Gastroesophageal sphincter (tissue), 4 donors: ENCODE measurements around the gene SH2D7. TPM values are rescaled to one million over a fixed set of nuclear protein-coding genes. Genes with fewer than 3 reads are reported as not detected.

Source experiments
- ATAC-seq: fragments of 150-250 bp; one replicate; pipeline ENCODE4 v1.9.1; 2016; ENCODE audit warnings: mild to moderate bottlenecking, moderate library complexity
- H3K27ac ChIP-seq, 4 donors: fragments of 200-600 bp; sonication (generic) in 3 of 4; 1 replicate in 3 of 4; 2 replicates in 1 of 4; pipeline ENCODE4 v1.5.1; 2016 to 2019
- H3K27me3 ChIP-seq: fragments of 200-600 bp; sonication (generic); one replicate; pipeline ENCODE4 v1.5.1; 2019
- H3K36me3 ChIP-seq, 2 donors: fragments of 200-600 bp; sonication (generic); one replicate each; pipeline ENCODE4 v1.5.1; 2019; ENCODE audit warnings: control low read depth in 1 of 2
- H3K4me1 ChIP-seq, 3 donors: fragments of 200-600 bp; sonication (generic); 1 replicate in 2 of 3; 2 replicates in 1 of 3; pipeline ENCODE4 v1.5.1; 2016 to 2019; ENCODE audit warnings: control low read depth in 2 of 3
- H3K4me3 ChIP-seq, 2 donors: fragments of 200-600 bp; sonication (generic); one replicate each; pipeline ENCODE4 v1.5.1; 2019; ENCODE audit warnings: mild to moderate bottlenecking in 1 of 2, moderate library complexity in 1 of 2
- H3K9me3 ChIP-seq, 3 donors: fragments of 200-600 bp; sonication (generic); one replicate each; pipeline ENCODE4 v1.5.1; 2017 to 2019; ENCODE audit warnings: control low read depth in 2 of 3
- CTCF ChIP-seq, 4 experiments: fragments of 200-600 bp in 2 of 4; fragments of 450-650 bp in 2 of 4; sonication (generic) in 1 of 4; IDR thresholded peaks; one replicate each; pipeline ENCODE4 v1.5.1; 2017 to 2019; ENCODE audit warnings: antibody characterized with exemption in 4 of 4, mild to moderate bottlenecking in 2 of 4, moderate library complexity in 2 of 4
- EP300 ChIP-seq: sonication (generic); formaldehyde crosslinking; IDR thresholded peaks from one replicate; pipeline ENCODE4 v1.6.1; 2017; ENCODE audit warnings: antibody characterized with exemption, mild to moderate bottlenecking
- POLR2A ChIP-seq, 2 donors: fragments of 450-650 bp; IDR thresholded peaks; one replicate each; pipeline ENCODE4 v1.6.1; 2017; ENCODE audit warnings: antibody characterized with exemption in 2 of 2, mild to moderate bottlenecking in 2 of 2, moderate library complexity in 1 of 2
- POLR2AphosphoS5 ChIP-seq: sonication (generic); formaldehyde crosslinking; IDR thresholded peaks from one replicate; pipeline ENCODE4 v1.6.1; 2017; ENCODE audit warnings: antibody characterized with exemption
- WGBS, 2 donors: methylation state at CpG; one replicate each; pipeline ENCODE4 v1.1.5; 2018; ENCODE audit warnings: low coverage in 1 of 2; 5-methylcytosine and 5-hydroxymethylcytosine counted together
- total RNA-seq, 4 donors: library from RNA; depleted of rRNA; stranded (reverse); fragments of >200 nt; gene quantifications; one replicate each; pipeline ENCODE4 v1.1.0, GENCODE V29; 2016

Gene SH2D7
- total RNA-seq, 4 donors from 2014 or later, result not detected

DNA sequence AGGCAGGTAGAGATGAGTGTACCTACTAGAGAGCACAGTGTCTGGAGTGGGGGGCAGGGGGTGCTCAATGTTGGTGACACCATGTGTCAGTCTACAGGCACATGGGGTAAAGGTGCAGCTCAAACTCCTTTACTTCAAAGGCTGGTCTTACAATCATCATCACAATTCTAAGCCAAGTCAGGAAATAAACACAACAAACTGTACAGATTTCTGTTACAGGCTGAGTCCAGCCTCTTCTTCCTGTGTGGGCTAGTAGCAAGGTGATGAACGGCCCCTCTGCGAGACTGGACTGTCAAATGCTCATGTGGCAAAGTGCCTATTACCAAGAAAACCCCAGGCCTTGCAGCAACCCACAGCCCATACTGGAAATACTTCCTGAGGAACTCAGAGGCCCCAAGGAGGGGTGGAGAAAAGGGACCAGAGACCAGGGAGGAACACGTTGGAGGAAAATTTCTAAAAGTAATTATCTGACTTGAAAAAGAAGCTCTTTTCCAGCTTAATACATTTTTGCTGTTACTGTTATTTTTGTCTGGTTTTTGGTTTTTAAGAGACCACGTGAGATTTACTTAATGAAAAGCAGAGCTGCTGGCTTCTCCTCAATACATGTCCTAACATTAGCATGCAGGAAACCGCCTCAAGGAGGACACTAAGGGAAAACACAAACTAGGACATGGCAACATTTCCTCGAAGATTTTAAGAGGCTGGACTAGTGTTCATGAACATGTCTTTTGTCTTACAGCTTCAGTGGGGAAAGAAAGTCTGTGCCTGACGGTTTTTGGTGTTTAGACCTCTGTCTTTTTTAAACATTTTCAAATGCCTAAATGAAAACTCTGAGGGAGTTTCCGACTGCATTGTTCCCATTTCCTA is 44.4 kb upstream of the SH2D7 start:
- Histone ChIP-seq H3K9me3 (no peaks in the 10 kb centered on the region), H3K27me3 (no peaks in the 10 kb centered on the region), H3K27ac (peak overlapping the region in 3 of 4 donors; percentile 48 to 65 (median 54)), H3K4me1 (peaks cover 0 to 86% (median 46%) of the 10 kb centered on the region in 3 donors), H3K36me3 (peaks cover 0 to 28% of the 10 kb centered on the region in 2 donors), H3K4me3 (no peak overlapping the region)
- peak; percentile 77 for ATAC-seq
- 25 to 40% methylated on average over 8 of the region's 8 CpGs for WGBS, 2 donors
- TF ChIP-seq EP300 (no peak), POLR2A (IDR thresholded peaks at IDR 0.05) (no peak), POLR2AphosphoS5 (peak; percentile 1), CTCF (IDR thresholded peaks at IDR 0.05) (peak in 1 of 4 experiments; percentile 12)

GRCh38 chr15:78048628-78048920 is 43.8 kb upstream of the SH2D7 start:
- H3K4me3 ChIP-seq, result no peak overlapping the region
- no peaks in the 10 kb centered on the region for H3K9me3 ChIP-seq
- peak; percentile 22 for ATAC-seq
- peaks cover 0 to 28% of the 10 kb centered on the region in 2 donors for H3K36me3 ChIP-seq
- 48% methylated on average over 4 of the region's 5 CpGs; no CpG with 5 or more reads in 1 of the 2 donors for WGBS, 2 donors
- no peaks in the 10 kb centered on the region for H3K27me3 ChIP-seq
- TF ChIP-seq CTCF (IDR thresholded peaks at IDR 0.05) (no peak), POLR2AphosphoS5 (no peak), EP300 (no peak), POLR2A (IDR thresholded peaks at IDR 0.05) (no peak)
- H3K27ac ChIP-seq, result peak overlapping the region in 3 of 4 donors; percentile 48 to 65 (median 54)
- H3K4me1 ChIP-seq, result peaks cover 0 to 89% (median 46%) of the 10 kb centered on the region in 3 donors

GRCh38 chr15:78049691-78050440 is 42.5 kb upstream of the SH2D7 start:
- H3K4me3 ChIP-seq, result no peak overlapping the region
- no peaks in the 10 kb centered on the region for H3K27me3 ChIP-seq
- peak overlapping the region in 3 of 4 donors; percentile 54 to 65 (median 65) for H3K27ac ChIP-seq
- WGBS, 2 donors, result 19 to 32% methylated on average over 7 of the region's 7 CpGs
- no peaks in the 10 kb centered on the region for H3K9me3 ChIP-seq
- peaks cover 0 to 21% of the 10 kb centered on the region in 2 donors for H3K36me3 ChIP-seq
- TF ChIP-seq CTCF (IDR thresholded peaks at IDR 0.05), result no peak
- no peak for TF ChIP-seq EP300
- TF ChIP-seq POLR2A (IDR thresholded peaks at IDR 0.05), result no peak
- TF ChIP-seq POLR2AphosphoS5, result peak; percentile 57
- peak; percentile 40 for ATAC-seq
- peaks cover 0 to 87% (median 46%) of the 10 kb centered on the region in 3 donors for H3K4me1 ChIP-seq

DNA sequence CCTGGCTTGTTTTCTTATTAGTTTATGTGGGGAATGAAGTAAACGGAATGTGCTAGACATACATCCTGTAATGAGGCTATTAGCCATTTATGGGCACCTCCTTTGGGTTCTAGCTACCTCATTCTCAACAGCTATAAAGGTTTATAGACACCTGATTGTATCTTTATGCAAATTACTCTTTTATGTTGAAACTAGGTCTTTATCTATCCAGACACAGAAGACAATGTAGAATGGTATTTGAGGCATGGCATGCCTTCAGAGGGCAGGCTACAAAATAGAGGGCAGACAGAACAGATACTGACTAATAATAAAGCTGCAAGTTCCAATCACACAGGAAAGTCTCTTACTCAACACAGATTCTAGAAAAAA is 41.9 kb upstream of the SH2D7 start:
- TF ChIP-seq EP300 (no peak), POLR2AphosphoS5 (no peak)
- 43 to 54% methylated on average over 1 of the region's 1 CpG for WGBS, 2 donors
- no peaks in the 10 kb centered on the region for H3K27me3 ChIP-seq
- ATAC-seq, result no peak
- peaks cover 0 to 21% of the 10 kb centered on the region in 2 donors for H3K36me3 ChIP-seq
- H3K4me1 ChIP-seq, result peaks cover 0 to 87% (median 51%) of the 10 kb centered on the region in 3 donors
- no peaks in the 10 kb centered on the region for H3K9me3 ChIP-seq
- peak overlapping the region in 2 of 4 donors; percentile 21 to 54 for H3K27ac ChIP-seq
- no peak overlapping the region for H3K4me3 ChIP-seq

DNA sequence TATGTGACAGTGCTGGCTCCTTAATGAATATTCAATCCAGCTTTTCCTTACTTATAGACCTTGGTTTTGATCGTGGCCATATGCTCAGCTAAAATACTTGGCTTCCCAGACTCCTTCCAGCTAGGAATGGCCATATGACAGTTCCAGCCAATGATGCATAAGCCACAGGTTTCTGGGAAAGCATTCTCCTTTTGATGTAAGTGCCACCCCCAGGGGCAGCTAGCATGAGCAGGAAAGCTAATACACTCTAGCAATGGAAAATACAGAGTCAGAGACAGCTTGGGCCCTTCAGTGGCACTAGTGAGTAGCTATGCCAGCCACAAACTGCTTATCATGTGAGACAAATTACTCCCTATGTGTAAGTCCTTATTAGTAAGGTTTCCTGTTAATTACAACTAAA is 41.5 kb upstream of the SH2D7 start:
- TF ChIP-seq EP300 (no peak), CTCF (IDR thresholded peaks at IDR 0.05) (no peak), POLR2A (IDR thresholded peaks at IDR 0.05) (no peak), POLR2AphosphoS5 (no peak)
- no peaks in the 10 kb centered on the region for H3K27me3 ChIP-seq
- 50 to 58% methylated on average over 1 of the region's 1 CpG for WGBS, 2 donors
- H3K27ac ChIP-seq, result peak overlapping the region in 1 of 4 donors; percentile 21
- peaks cover 0 to 21% of the 10 kb centered on the region in 2 donors for H3K36me3 ChIP-seq
- no peak for ATAC-seq
- H3K4me1 ChIP-seq, result peaks cover 0 to 90% (median 55%) of the 10 kb centered on the region in 3 donors
- H3K4me3 ChIP-seq, result no peak overlapping the region
- no peaks in the 10 kb centered on the region for H3K9me3 ChIP-seq
